Uterus (tissue), 2 donors: ENCODE data around the gene ANAPC16.

Experiments used
- POLR2A ChIP-seq, 2 donors: fragments of 450-650 bp; IDR thresholded peaks; one replicate each; pipeline ENCODE4 v1.6.1; 2016; ENCODE audit warnings: antibody characterized with exemption in 2 of 2, mild to moderate bottlenecking in 1 of 2, moderate library complexity in 1 of 2
- TF ChIP-seq, protein P1 (sequence below), 4 experiments: fragments of 200-600 bp in 2 of 4; fragments of 450-650 bp in 2 of 4; sonication (generic) in 2 of 4; IDR thresholded peaks; one replicate each; pipeline ENCODE4 v1.5.1; 2016 to 2019; ENCODE audit warnings: antibody characterized with exemption in 4 of 4, mild to moderate bottlenecking in 2 of 4, moderate library complexity in 1 of 4

GRCh38 chr10:72264536-72264935, 48.7 kb downstream of the ANAPC16 start:
- no peak for TF ChIP-seq POLR2A (IDR thresholded peaks at IDR 0.05)
- TF ChIP-seq, protein P1, sequence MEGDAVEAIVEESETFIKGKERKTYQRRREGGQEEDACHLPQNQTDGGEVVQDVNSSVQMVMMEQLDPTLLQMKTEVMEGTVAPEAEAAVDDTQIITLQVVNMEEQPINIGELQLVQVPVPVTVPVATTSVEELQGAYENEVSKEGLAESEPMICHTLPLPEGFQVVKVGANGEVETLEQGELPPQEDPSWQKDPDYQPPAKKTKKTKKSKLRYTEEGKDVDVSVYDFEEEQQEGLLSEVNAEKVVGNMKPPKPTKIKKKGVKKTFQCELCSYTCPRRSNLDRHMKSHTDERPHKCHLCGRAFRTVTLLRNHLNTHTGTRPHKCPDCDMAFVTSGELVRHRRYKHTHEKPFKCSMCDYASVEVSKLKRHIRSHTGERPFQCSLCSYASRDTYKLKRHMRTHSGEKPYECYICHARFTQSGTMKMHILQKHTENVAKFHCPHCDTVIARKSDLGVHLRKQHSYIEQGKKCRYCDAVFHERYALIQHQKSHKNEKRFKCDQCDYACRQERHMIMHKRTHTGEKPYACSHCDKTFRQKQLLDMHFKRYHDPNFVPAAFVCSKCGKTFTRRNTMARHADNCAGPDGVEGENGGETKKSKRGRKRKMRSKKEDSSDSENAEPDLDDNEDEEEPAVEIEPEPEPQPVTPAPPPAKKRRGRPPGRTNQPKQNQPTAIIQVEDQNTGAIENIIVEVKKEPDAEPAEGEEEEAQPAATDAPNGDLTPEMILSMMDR (IDR thresholded peaks at IDR 0.05), result no peak
